Chondrocyte (in vitro differentiated cells): ENCODE results near the gene SGF29. TPM values are rescaled to one million over a fixed set of nuclear protein-coding genes. Genes with fewer than 3 reads are reported as not detected.
A peak's percentile ranks its signal among the peaks of the same experiment; 100 is the strongest.

ENCODE experiments used
- DNase-seq: peaks from one replicate; pipeline ENCODE4 v3.0.0; 2021; ENCODE audit warnings: mixed read lengths, low spot score
- H3K27ac Mint-ChIP-seq: one replicate; pipeline ENCODE4 v1.8.0; 2021; ENCODE audit warnings: mild to moderate bottlenecking, moderate library complexity, mixed read lengths; ENCODE audit not compliant: unreplicated experiment
- H3K27me3 Mint-ChIP-seq: 2 replicates; pipeline ENCODE4 v1.8.0; 2021; ENCODE audit warnings: low read depth, mixed read lengths
- H3K36me3 Mint-ChIP-seq: 2 replicates; pipeline ENCODE4 v1.8.0; 2021; ENCODE audit warnings: low read depth, mixed read lengths
- H3K4me1 Mint-ChIP-seq: 2 replicates; pipeline ENCODE4 v1.8.0; 2021; ENCODE audit warnings: low read depth, mild to moderate bottlenecking, mixed read lengths
- H3K4me3 Mint-ChIP-seq: one replicate; pipeline ENCODE4 v1.8.0; 2021; ENCODE audit warnings: mild to moderate bottlenecking, moderate library complexity, mixed read lengths; ENCODE audit not compliant: unreplicated experiment
- H3K9me3 Mint-ChIP-seq: 2 replicates; pipeline ENCODE4 v1.8.0; 2021; ENCODE audit warnings: low read depth, mixed read lengths
- CTCF ChIP-seq: fragments of 200-600 bp; sonication (generic); IDR thresholded peaks from 2 replicates; pipeline ENCODE4 v1.5.0; 2021; ENCODE audit warnings: antibody characterized with exemption, mild to moderate bottlenecking, moderate library complexity
- total RNA-seq: library from RNA; stranded (reverse); gene quantifications from 3 replicates; pipeline ENCODE4 v1.2.1, GENCODE V29; 2021

SGF29 gene
- total RNA-seq, 1 donor from 2014 or later: 17.1 TPM

GRCh38 chr16:28548306-28548802, 5.4 kb upstream of the SGF29 start:
- Mint-ChIP-seq H3K4me3 (no peak overlapping the region), H3K27ac (no peak overlapping the region), H3K27me3 (peaks cover 3% of the 10 kb centered on the region), H3K4me1 (peaks cover 4% of the 10 kb centered on the region), H3K9me3 (no peaks in the 10 kb centered on the region), H3K36me3 (peaks cover 2% of the 10 kb centered on the region)
- DNase-seq: no peak
- no peak for TF ChIP-seq CTCF

- peaks cover 9% of the 10 kb centered on the region for H3K4me1 Mint-ChIP-seq
- TF ChIP-seq CTCF: peak; percentile 83
- peaks cover 3% of the 10 kb centered on the region for H3K27me3 Mint-ChIP-seq
- H3K27ac Mint-ChIP-seq: no peak overlapping the region
- peaks cover 2% of the 10 kb centered on the region for H3K36me3 Mint-ChIP-seq
- no peaks in the 10 kb centered on the region for H3K9me3 Mint-ChIP-seq
- H3K4me3 Mint-ChIP-seq: no peak overlapping the region
- no peak for DNase-seq
These were observed 4.3 kb upstream of the SGF29 start for GRCh38 chr16:28549301-28549899.

- no peaks in the 10 kb centered on the region for H3K9me3 Mint-ChIP-seq
- H3K27ac Mint-ChIP-seq: peak overlapping the region; percentile 42
- H3K4me3 Mint-ChIP-seq: peak overlapping the region; percentile 89
- no peak for DNase-seq
- H3K27me3 Mint-ChIP-seq: no peaks in the 10 kb centered on the region
- H3K4me1 Mint-ChIP-seq: peaks cover 11% of the 10 kb centered on the region
- H3K36me3 Mint-ChIP-seq: peaks cover 9% of the 10 kb centered on the region
- TF ChIP-seq CTCF: no peak
These were observed 1.1 kb downstream of the SGF29 start for GRCh38 chr16:28554634-28555423.

GRCh38 chr16:28555561-28555960, 1.8 kb downstream of the SGF29 start:
- Mint-ChIP-seq H3K27me3 (no peaks in the 10 kb centered on the region), H3K9me3 (no peaks in the 10 kb centered on the region), H3K36me3 (peaks cover 9% of the 10 kb centered on the region), H3K27ac (no peak overlapping the region), H3K4me3 (no peak overlapping the region), H3K4me1 (peaks cover 11% of the 10 kb centered on the region)
- TF ChIP-seq CTCF: no peak
- no peak for DNase-seq

- Mint-ChIP-seq H3K27me3 (no peaks in the 10 kb centered on the region), H3K4me1 (peaks cover 11% of the 10 kb centered on the region), H3K4me3 (no peak overlapping the region), H3K36me3 (peaks cover 9% of the 10 kb centered on the region), H3K9me3 (no peaks in the 10 kb centered on the region), H3K27ac (no peak overlapping the region)
- no peak for TF ChIP-seq CTCF
- DNase-seq: no peak
These were observed 3.2 kb downstream of the SGF29 start for GRCh38 chr16:28556914-28557320.
